ENCODE results near the gene JKAMP. TPM values are rescaled to one million over a fixed set of nuclear protein-coding genes. Genes with fewer than 3 reads are reported as not detected.

JKAMP gene
- total RNA-seq, 1 experiment from 2014 or later, result 29.7 TPM

DNA sequence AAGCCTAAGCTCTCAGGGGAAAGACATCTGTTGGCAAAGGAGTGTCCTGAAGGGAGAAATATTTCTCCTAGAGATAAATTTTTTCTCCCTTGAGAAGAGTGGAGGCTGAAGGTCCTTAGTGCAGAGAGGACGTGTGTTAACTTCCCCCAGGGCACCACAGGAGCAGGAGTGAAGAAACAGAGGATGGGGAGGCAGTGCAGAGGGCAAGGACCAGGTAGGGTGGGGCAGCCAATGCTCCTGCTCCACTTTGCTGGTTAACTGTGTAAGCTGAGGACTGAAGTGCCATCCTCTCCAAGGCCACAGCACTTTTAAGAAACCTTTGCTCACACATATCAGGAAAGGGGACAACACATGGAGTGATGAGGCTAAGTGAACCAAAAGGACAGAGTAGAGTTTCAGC is 4.2 kb upstream of the JKAMP start:
- Mint-ChIP-seq H3K36me3 (ENCODE audit: insufficient read depth, unreplicated experiment) (peaks cover 48% of the 10 kb centered on the region), H3K4me3 (ENCODE audit: unreplicated experiment) (peak overlapping the region; percentile 57), H3K9me3 (ENCODE audit: unreplicated experiment) (no peaks in the 10 kb centered on the region), H3K27me3 (ENCODE audit: insufficient read depth, unreplicated experiment) (no peaks in the 10 kb centered on the region), H3K27ac (ENCODE audit: low read depth, unreplicated experiment) (peak overlapping the region; percentile 86), H3K4me1 (ENCODE audit: insufficient read depth, unreplicated experiment) (peaks cover 40% of the 10 kb centered on the region)
- POLR2A ChIA-PET, result no interaction called here
- no TSS peak for BruUV-seq (replicated peaks)
- intact Hi-C loops (cut with micrococcal nuclease), result loop anchor here (5.0 kb wide), 2 partner anchors 198 to 217 kb away; no protein-coding TSS in a partner anchor
- CTCF ChIA-PET, result no interaction called here
- TF ChIP-seq, protein P1, sequence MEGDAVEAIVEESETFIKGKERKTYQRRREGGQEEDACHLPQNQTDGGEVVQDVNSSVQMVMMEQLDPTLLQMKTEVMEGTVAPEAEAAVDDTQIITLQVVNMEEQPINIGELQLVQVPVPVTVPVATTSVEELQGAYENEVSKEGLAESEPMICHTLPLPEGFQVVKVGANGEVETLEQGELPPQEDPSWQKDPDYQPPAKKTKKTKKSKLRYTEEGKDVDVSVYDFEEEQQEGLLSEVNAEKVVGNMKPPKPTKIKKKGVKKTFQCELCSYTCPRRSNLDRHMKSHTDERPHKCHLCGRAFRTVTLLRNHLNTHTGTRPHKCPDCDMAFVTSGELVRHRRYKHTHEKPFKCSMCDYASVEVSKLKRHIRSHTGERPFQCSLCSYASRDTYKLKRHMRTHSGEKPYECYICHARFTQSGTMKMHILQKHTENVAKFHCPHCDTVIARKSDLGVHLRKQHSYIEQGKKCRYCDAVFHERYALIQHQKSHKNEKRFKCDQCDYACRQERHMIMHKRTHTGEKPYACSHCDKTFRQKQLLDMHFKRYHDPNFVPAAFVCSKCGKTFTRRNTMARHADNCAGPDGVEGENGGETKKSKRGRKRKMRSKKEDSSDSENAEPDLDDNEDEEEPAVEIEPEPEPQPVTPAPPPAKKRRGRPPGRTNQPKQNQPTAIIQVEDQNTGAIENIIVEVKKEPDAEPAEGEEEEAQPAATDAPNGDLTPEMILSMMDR (IDR thresholded peaks at IDR 0.05; ENCODE audit: unreplicated experiment), result no peak
- no peak for DNase-seq (ENCODE audit: unreplicated experiment)

DNA sequence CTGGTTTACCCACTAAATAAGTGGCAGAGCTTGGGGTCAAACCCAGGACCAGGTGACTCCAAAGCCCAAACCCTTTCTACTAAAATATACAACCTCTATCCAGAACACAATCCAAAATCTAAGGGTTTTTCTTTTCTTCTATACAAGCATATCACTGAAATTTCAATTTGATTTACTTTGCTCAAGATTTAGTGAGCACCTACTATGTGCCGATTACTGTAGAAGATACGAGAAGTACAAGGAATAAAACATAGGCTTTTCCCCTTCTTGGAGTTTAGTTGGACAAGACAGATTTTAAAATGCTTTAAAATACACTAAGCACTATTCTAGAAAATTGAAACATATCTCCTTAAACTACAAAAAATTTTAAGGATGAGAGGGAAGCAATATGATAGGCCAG is 2.9 kb upstream of the JKAMP start:
- Mint-ChIP-seq H3K9me3 (ENCODE audit: unreplicated experiment) (no peaks in the 10 kb centered on the region), H3K27ac (ENCODE audit: low read depth, unreplicated experiment) (peak overlapping the region; percentile 86), H3K36me3 (ENCODE audit: insufficient read depth, unreplicated experiment) (peaks cover 36% of the 10 kb centered on the region), H3K27me3 (ENCODE audit: insufficient read depth, unreplicated experiment) (no peaks in the 10 kb centered on the region), H3K4me3 (ENCODE audit: unreplicated experiment) (peak overlapping the region; percentile 89), H3K4me1 (ENCODE audit: insufficient read depth, unreplicated experiment) (peaks cover 38% of the 10 kb centered on the region)
- no TSS peak for BruUV-seq (replicated peaks)
- intact Hi-C loops (cut with micrococcal nuclease), result loop anchor here (5.0 kb wide), 2 partner anchors 199 to 216 kb away; no protein-coding TSS in a partner anchor
- TF ChIP-seq, protein P1 (IDR thresholded peaks at IDR 0.05; ENCODE audit: unreplicated experiment), result no peak
- POLR2A ChIA-PET, result interaction anchor here (0.7 kb wide), 1 partner anchor 1171 kb away, joined by 3 read pairs; no protein-coding TSS in a partner anchor
- CTCF ChIA-PET, result no interaction called here
- no peak for DNase-seq (ENCODE audit: unreplicated experiment)

DNA sequence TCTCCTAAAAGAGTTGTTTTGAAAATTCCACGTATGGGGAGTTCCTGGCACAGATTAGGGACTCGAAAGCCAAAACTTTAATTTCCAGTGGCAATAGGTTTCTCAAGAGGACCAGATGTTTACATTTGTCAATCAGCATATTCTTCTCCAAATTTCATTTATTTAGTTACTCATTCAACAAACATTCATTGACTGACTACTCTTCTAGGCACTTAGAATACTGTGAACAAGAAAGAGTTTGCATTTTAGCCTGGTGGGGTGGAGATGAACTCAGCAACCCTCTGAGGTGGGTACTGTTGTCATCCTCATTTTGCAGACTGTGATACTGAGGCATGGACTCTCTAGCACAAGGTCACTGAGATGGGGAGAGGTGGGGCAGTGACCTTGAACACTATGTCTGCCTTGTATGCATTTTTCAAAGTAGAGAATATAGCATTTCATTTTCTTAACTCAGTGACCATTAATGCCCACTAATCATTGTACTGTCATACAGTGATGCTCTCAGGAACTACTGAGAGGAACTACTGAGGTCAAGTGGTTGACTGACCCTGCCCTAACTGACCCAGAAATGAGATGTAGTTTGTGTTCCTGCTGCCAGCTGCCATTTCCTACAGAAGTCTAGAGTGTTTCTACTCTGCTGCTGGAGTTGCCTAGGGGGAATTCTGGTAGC is 2.3 kb upstream of the JKAMP start:
- peak overlapping the region; percentile 86 for H3K27ac Mint-ChIP-seq (ENCODE audit: low read depth, unreplicated experiment)
- DNase-seq (ENCODE audit: unreplicated experiment), result peak; percentile 78
- ChIA-PET CTCF (interaction anchor here (0.6 to 0.8 kb wide), 4 partner anchors 25 to 1026 kb away, joined by 3 read pairs; no protein-coding TSS in a partner anchor), POLR2A (interaction anchor here (0.7 to 3.0 kb wide), 11 partner anchors 8 to 1054 kb away, joined by 3 to 19 read pairs (median 4); partner anchors contain the start of genes KIAA0586 and TIMM9)
- no peaks in the 10 kb centered on the region for H3K9me3 Mint-ChIP-seq (ENCODE audit: unreplicated experiment)
- peak overlapping the region; percentile 89 for H3K4me3 Mint-ChIP-seq (ENCODE audit: unreplicated experiment)
- H3K4me1 Mint-ChIP-seq (ENCODE audit: insufficient read depth, unreplicated experiment), result peaks cover 32% of the 10 kb centered on the region
- TF ChIP-seq, protein P1 (IDR thresholded peaks at IDR 0.05; ENCODE audit: unreplicated experiment), result no peak
- intact Hi-C loops (cut with micrococcal nuclease), result loop anchor here (5.0 kb wide), 2 partner anchors 200 to 215 kb away; no protein-coding TSS in a partner anchor
- no peaks in the 10 kb centered on the region for H3K27me3 Mint-ChIP-seq (ENCODE audit: insufficient read depth, unreplicated experiment)
- BruUV-seq (replicated peaks), result no TSS peak
- peaks cover 30% of the 10 kb centered on the region for H3K36me3 Mint-ChIP-seq (ENCODE audit: insufficient read depth, unreplicated experiment)

DNA sequence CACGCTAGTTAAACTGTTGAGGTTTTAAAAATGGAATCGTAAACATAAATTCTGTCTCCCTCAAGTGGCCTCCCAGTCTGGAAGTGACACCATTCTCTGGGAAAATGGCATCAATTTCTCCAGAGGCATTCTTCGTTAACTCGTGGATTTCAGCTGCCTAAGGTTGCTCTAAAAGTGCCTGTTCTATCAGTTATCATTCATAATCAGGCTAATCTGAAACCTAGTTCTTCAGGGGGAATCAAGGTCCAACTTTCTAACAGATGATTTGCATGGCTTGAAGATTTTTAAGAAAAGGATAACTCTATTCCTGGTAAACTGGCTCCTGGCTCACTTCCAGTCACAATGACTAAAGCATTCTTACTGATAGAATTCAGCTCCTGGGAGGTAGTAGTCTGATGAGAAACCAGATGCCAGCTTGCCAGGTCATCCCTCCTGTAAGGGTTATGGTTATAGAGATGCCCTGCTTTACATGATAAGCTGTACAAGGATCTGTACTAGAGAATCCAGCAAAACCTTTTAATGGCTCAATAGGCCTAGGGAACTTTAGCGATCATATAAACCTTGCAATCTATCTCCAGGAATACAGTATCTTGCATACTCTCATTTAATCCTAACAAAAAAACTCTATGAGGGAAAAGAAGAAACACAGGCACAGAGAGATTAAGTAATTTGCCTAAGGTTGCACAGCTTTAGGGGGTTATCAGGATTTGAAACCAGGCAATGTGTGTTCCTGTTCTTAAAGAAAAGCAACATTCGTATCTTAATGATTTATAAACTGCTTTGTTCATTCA is 1.6 kb upstream of the JKAMP start:
- TF ChIP-seq, protein P1 (IDR thresholded peaks at IDR 0.05; ENCODE audit: unreplicated experiment), result no peak
- Mint-ChIP-seq H3K27ac (ENCODE audit: low read depth, unreplicated experiment) (peak overlapping the region; percentile 86), H3K4me1 (ENCODE audit: insufficient read depth, unreplicated experiment) (peaks cover 27% of the 10 kb centered on the region), H3K4me3 (ENCODE audit: unreplicated experiment) (peak overlapping the region; percentile 89), H3K27me3 (ENCODE audit: insufficient read depth, unreplicated experiment) (no peaks in the 10 kb centered on the region), H3K36me3 (ENCODE audit: insufficient read depth, unreplicated experiment) (peaks cover 27% of the 10 kb centered on the region), H3K9me3 (ENCODE audit: unreplicated experiment) (no peaks in the 10 kb centered on the region)
- ChIA-PET POLR2A (interaction anchor here (0.7 to 3.0 kb wide), 19 partner anchors 9 to 1183 kb away, joined by 3 to 19 read pairs (median 4); partner anchors contain the start of genes KIAA0586 and TIMM9), CTCF (interaction anchor here (0.6 to 0.8 kb wide), 4 partner anchors 24 to 1026 kb away, joined by 3 read pairs; no protein-coding TSS in a partner anchor)
- BruUV-seq (replicated peaks), result TSS peak; percentile 49
- peak; percentile 90 for DNase-seq (ENCODE audit: unreplicated experiment)
- intact Hi-C loops (cut with micrococcal nuclease), result loop anchor here (5.0 kb wide), 2 partner anchors 200 to 215 kb away; no protein-coding TSS in a partner anchor

All from MCF 10A (cell line).